ENCODE results near the gene KDM4B. TPM values are rescaled to one million over a fixed set of nuclear protein-coding genes. Genes with fewer than 3 reads are reported as not detected.

The KDM4B gene
- total and polyA plus RNA-seq, 9 of the 15 experiments (the other 6 are each of a cell fraction or from before 2014, with no cell fraction given): 0.21 to 29.9 (median 7.3) TPM

DNA sequence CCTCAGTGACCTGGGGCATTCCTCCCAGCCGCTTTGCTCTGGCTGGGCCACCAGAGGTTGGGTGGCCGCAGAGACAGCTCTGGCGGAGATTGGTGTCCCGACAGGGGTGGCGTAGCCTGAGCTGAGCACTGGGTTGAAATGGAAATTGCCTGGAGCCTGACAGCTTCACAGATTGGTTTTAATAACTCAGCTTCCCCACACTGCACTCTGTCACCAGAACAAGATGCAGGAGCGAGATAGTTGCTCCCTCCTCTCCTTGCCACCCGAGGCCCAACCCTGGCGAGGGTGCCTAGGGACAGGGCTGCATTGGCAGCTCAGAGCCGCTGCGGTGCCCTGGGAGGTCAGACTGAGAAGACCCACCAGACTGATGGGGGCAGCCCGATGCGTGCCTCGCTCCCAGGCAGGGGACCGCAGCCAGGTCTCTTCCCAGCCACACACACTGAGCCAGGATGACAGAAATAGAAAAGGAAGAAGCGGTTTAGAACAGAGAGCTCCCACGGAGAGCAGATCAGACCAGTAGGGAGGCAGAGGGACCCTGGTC, 84.1 kb downstream of the KDM4B start:
- Histone ChIP-seq H3K36me3 (ENCODE audit: control insufficient read depth, insufficient read depth, low read length) (peaks cover 21% of the 10 kb centered on the region; the same call in 2 of the 3 replicates), H3K4me3 (no peak overlapping the region), H2AFZ (ENCODE audit: low read depth, low read length) (no peak overlapping the region), H3K9me1 (ENCODE audit: control insufficient read depth, insufficient read depth, low read length) (peaks cover 6% of the 10 kb centered on the region), H3K4me1 (replicated peaks in 1 of 2; ENCODE audit: control insufficient read depth in 2 of 2, insufficient read depth in 2 of 2, low read length in 2 of 2) (peaks cover 0 to 38% of the 10 kb centered on the region in 2 experiments; a peak in 3 of 5 replicates), H4K20me1 (replicated peaks; ENCODE audit: control insufficient read depth, insufficient read depth, low read length) (0 out of 2 replicates have a peak, but pooled peaks cover 6% of the 10 kb centered on the region), H3K27ac (ENCODE audit: extremely low read depth, low read depth, low read length) (no peak overlapping the region), H3K27me3 (ENCODE audit: control insufficient read depth in 2 of 2, insufficient read depth in 2 of 2, low read length in 2 of 2) (no peaks in the 10 kb centered on the region), H3K9ac (ENCODE audit: insufficient read depth in 1 of 2, low read depth in 2 of 2, low read length in 2 of 2) (peak overlapping the region in 1 of 2 experiments; percentile 52; a peak in 1 of 4 replicates), H3K79me2 (ENCODE audit: control insufficient read depth, insufficient read depth, low read length) (no peaks in the 10 kb centered on the region), H3K9me3 (replicated peaks; ENCODE audit: control insufficient read depth, insufficient read depth, low read depth, low read length) (no peaks in the 10 kb centered on the region), H3K4me2 (ENCODE audit: insufficient read depth, low read length) (no peak overlapping the region)
- no TSS peak for BruUV-seq (replicated peaks)
- POLR2A ChIA-PET: no interaction called here
- CTCF ChIA-PET (ENCODE audit: low intra/inter-chr PET ratio): interaction anchor here (0.6 to 0.7 kb wide), 3 partner anchors 25 to 292 kb away, joined by 3 to 4 read pairs (median 3); no protein-coding TSS in a partner anchor
- intact Hi-C loops (cut with micrococcal nuclease) (no loop called here), in situ Hi-C loops (cut with MboI) (no loop called here)
- no peak for ATAC-seq
- no peak for DNase-seq (ENCODE audit: extremely low read depth in 1 of 4, low spot score in 3 of 4)
- 87% methylated on average over 11 of the region's 16 CpGs for WGBS (ENCODE audit: insufficient coverage, low coverage, missing lambda C conversion rate)
- FAIRE-seq: no peak
- TF ChIP-seq E2F3 (CRISPR knock-in tag; IDR thresholded peaks at IDR 0.05): no peak

DNA sequence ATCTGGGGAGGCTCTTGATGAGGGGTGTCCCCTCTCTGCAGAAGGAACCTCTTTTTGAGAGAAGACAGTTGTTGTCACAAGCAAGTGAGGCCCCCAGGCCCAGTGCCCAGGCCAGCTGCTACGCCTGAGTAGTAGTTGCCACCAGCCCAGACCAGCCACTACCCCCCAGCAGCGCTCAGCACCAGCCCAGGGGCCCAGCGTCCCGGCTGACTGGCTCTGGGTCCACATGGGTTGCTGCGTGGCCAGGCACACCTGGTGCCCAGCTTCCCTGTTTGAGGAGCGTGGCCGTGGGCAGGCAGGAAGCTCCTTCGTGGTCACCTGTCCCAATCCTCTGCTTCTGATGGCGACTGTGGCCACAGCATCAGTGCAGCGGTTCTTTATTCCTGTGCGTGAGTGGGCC, 84.7 kb downstream of the KDM4B start:
- no peaks in the 10 kb centered on the region for H3K79me2 ChIP-seq (ENCODE audit: control insufficient read depth, insufficient read depth, low read length)
- H3K4me3 ChIP-seq: no peak overlapping the region
- no peak overlapping the region for H2AFZ ChIP-seq (ENCODE audit: low read depth, low read length)
- H3K9me3 ChIP-seq (replicated peaks; ENCODE audit: control insufficient read depth, insufficient read depth, low read depth, low read length): no peaks in the 10 kb centered on the region
- H3K4me2 ChIP-seq (ENCODE audit: insufficient read depth, low read length): no peak overlapping the region
- no peak overlapping the region for H3K27ac ChIP-seq (ENCODE audit: extremely low read depth, low read depth, low read length)
- ChIA-PET POLR2A (interaction anchor here (0.7 kb wide), 1 partner anchor 30 kb away, joined by 3 read pairs; no protein-coding TSS in a partner anchor), CTCF (ENCODE audit: low intra/inter-chr PET ratio) (no interaction called here)
- peaks cover 19% of the 10 kb centered on the region; the same call in 2 of the 3 replicates for H3K36me3 ChIP-seq (ENCODE audit: control insufficient read depth, insufficient read depth, low read length)
- no peak for DNase-seq (ENCODE audit: extremely low read depth in 1 of 4, low spot score in 3 of 4)
- in situ Hi-C loops (cut with MboI): no loop called here
- ATAC-seq: no peak
- peaks cover 0 to 36% of the 10 kb centered on the region in 2 experiments; a peak in 3 of 5 replicates for H3K4me1 ChIP-seq (replicated peaks in 1 of 2; ENCODE audit: control insufficient read depth in 2 of 2, insufficient read depth in 2 of 2, low read length in 2 of 2)
- peaks cover 4% of the 10 kb centered on the region for H3K9me1 ChIP-seq (ENCODE audit: control insufficient read depth, insufficient read depth, low read length)
- no peaks in the 10 kb centered on the region for H3K27me3 ChIP-seq (ENCODE audit: control insufficient read depth in 2 of 2, insufficient read depth in 2 of 2, low read length in 2 of 2)
- no TSS peak for BruUV-seq (replicated peaks)
- H4K20me1 ChIP-seq (replicated peaks; ENCODE audit: control insufficient read depth, insufficient read depth, low read length): 0 out of 2 replicates have a peak, but pooled peaks cover 7% of the 10 kb centered on the region
- peak overlapping the region in 1 of 2 experiments; percentile 58; a peak in 2 of 4 replicates for H3K9ac ChIP-seq (ENCODE audit: insufficient read depth in 1 of 2, low read depth in 2 of 2, low read length in 2 of 2)
- WGBS (ENCODE audit: insufficient coverage, low coverage, missing lambda C conversion rate): 91% methylated on average over 11 of the region's 11 CpGs
- intact Hi-C loops (cut with micrococcal nuclease): no loop called here
- FAIRE-seq: no peak
- TF ChIP-seq, protein P1, sequence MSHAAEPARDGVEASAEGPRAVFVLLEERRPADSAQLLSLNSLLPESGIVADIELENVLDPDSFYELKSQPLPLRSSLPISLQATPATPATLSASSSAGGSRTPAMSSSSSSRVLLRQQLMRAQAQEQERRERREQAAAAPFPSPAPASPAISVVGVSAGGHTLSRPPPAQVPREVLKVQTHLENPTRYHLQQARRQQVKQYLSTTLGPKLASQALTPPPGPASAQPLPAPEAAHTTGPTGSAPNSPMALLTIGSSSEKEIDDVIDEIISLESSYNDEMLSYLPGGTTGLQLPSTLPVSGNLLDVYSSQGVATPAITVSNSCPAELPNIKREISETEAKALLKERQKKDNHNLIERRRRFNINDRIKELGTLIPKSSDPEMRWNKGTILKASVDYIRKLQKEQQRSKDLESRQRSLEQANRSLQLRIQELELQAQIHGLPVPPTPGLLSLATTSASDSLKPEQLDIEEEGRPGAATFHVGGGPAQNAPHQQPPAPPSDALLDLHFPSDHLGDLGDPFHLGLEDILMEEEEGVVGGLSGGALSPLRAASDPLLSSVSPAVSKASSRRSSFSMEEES (CRISPR knock-in tag; IDR thresholded peaks at IDR 0.05): no peak
- no peak for TF ChIP-seq ZNF174 (CRISPR knock-in tag; IDR thresholded peaks at IDR 0.05)
- TF ChIP-seq ZNF76 (CRISPR knock-in tag; IDR thresholded peaks at IDR 0.05; ENCODE audit: borderline replicate concordance): no peak
- no peak for TF ChIP-seq U2AF2 (optimal IDR thresholded peaks at IDR 0.05; ENCODE audit: low read depth, low read length)
